Stimulated activated naive CD4-positive, alpha-beta T cell treated with Interleukin-2 at 50 U/mL for 16 hours (primary cell): ENCODE measurements around the gene SLC17A9.

ENCODE experiments used
- DNase-seq: peaks from one replicate; lab custom pipeline; 2025; lab: John Stamatoyannopoulos, UW

The SLC17A9 gene, protein sequence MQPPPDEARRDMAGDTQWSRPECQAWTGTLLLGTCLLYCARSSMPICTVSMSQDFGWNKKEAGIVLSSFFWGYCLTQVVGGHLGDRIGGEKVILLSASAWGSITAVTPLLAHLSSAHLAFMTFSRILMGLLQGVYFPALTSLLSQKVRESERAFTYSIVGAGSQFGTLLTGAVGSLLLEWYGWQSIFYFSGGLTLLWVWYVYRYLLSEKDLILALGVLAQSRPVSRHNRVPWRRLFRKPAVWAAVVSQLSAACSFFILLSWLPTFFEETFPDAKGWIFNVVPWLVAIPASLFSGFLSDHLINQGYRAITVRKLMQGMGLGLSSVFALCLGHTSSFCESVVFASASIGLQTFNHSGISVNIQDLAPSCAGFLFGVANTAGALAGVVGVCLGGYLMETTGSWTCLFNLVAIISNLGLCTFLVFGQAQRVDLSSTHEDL

DNA sequence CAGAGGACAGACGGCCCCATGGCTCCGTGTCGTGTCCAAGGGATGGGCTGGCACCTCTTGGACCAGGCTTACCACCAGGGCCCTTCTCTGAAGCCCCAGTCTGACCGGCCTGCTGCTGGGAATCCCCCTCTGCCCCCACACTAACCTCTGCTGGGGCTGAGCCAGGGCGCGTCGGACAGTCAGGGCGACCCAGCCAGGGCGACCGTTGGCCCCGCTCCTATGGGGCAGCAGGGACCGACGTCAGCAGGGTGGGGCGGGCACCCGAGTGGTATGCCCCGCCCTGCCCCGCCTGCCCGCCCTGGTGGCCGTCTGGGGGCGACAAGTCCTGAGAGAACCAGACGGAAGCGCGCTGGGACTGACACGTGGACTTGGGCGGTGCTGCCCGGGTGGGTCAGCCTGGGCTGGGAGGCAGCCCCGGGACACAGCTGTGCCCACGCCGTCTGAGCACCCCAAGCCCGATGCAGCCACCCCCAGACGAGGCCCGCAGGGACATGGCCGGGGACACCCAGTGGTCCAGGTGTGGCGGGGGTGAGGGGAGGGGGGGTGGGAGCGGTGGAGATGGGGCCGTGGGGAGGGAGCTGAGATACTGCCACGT lies at the start of gene SLC17A9:
Gene SLC17A9 (plus strand): TSS at position 337 of the 595 bp plus-strand sequence. CDS start 122 bp downstream, at position 459.
- DNase-seq: no peak

DNA sequence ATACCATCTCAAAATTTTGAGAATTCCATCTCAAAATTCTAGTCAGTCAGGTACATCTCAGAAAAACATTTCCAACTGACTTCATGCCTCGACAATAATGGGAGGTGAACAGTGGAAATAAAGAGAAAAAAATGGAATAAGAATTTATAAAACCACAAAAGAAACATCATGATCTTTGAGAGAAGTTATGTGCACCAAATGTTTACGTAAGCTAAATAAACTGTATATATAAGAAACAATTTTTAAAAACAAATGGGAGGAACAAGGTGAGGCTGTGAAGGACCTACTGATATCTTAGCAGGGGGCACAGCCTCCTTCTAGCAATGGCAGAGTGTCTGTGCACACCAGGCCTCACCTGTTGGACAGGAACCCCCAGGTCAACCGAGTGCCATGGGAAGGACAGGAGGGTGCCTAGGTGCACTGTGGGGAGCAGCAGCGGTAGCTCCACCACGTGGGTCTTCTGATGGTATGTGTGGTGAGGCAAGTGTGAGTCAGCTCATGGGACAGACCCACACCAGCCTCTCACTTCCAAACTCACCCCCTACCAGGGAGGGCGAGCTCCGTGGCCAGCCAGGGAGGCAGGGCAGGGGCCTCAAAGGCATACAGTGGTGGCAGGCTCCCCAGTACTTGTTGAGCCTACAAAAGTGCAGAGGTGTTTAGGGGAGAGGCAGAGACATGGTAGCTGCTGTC lies 49.4 kb upstream of the SLC17A9 start:
- DNase-seq: no peak

DNA sequence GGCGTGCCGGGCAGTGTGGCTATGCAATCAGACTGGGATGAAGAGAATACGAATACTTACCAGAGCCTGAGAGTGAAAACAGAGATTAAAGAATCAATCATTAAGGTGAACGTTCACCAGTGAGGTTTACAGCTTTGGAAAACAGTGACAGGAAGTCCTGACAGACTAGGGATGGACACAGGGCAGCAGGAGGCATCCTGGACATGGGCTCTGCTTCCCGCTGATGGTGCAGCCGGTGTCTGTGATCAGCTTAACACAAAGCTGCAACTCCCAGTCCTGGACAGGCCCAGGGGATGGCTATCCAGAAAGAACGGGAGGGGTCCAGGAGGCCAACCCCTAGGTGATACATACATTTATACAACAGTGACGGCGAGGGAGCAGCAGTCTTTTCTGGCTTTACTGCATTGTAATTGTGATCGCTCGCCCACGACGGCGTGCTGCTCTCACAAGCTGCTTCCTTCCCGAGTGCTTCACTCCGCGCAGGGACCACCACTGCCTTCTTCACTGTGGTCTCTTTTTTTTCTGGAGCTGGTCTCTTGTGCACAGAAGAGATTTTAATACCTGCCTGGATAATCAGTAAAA lies 46.9 kb upstream of the SLC17A9 start:
- no peak for DNase-seq

DNA sequence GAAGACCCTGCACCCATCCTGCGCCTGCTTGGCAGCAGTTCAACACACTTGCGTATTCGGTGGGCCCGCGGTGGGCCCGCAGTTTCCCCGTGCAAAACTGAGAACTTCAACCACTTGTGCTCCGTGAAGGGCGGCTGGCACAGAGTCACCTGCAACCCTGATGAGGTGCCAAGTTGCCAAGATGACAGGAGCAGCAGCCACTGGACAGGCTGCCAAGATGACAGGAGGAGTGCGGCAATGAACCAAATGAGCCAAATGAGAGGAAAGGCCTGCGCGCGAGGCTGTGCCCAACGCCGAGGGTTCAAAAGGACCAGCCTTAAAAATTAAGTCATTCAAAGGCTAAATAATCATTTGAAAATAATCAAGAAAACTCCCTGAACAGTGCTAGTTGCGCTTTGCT lies 46.3 kb upstream of the SLC17A9 start:
- no peak for DNase-seq

DNA sequence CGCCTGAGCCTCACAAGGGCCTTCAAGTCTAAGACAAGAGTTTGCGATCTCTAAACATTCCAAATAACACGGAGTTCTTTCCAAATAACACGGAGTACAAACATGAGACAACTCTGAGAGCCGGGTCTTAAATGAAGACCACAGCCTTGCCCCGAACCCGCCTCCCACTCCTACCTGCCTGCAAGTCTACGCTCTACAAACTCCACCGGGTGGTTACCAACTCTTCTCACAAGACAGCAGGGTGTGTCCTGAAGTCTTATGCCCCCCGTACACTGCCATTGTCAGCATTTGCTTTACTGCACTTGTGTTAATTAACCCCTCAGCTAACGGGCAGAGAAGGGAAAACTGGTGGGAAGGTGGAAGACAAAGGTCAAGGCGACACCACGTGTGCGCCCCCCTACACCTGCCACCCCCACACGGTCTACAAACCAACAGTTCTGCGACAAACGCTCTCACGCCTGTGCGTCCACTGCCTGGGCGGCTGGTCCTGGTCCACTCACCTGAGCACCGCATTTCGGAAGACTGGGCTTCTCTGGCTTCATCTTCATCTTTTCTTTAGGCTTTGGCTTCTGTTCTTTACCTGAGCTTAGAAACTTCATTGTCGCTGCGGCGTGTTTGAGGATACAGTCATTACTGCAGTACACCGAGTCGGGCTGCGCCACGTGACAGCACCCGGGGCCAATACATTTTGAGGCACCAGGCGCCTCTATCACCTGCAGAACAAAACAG lies 45.7 kb upstream of the SLC17A9 start:
- no peak for DNase-seq

DNA sequence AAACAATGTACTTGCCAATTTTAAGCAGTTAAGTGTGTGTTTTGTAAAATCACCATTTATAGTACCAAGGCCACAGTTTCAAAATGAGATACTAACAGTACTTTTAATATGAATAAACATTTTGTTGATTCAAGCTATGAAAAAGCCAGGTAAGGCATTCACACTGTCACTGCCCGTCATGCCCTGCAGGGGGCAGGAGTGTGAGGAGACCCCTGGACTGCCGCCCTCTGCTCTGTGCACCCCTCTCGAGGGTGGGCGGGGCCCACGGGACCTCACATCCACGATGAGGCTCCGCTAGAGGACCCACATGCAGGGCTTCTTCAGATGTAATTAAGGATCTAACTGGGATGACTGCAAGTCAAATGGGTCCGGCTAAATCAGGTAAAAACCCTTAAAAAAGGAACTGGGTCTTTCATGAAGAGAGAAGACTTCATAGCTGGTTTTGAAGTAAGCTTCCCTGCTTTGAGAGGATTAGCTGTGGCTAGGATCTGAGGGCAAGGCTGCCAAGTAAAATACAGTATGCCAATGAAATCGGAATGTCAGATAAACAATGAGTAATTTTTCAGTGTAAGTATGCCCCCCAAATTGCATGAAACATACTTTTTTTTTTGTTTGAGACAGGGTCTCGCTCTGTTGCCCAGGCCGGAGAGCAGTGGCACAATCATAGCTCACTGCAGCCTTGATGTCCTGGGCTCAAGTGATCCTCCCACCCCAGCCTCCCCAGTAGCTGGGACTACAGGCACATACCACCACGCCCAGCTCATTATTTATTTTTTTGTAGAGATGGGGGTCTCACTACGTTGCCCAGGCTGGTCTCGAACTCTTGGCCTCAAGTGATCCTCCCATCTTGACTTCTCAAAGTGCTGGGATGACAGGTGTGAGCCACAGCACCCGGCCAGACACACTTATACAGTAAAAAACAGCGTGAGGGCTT lies 44.9 kb upstream of the SLC17A9 start:
- no peak for DNase-seq

DNA sequence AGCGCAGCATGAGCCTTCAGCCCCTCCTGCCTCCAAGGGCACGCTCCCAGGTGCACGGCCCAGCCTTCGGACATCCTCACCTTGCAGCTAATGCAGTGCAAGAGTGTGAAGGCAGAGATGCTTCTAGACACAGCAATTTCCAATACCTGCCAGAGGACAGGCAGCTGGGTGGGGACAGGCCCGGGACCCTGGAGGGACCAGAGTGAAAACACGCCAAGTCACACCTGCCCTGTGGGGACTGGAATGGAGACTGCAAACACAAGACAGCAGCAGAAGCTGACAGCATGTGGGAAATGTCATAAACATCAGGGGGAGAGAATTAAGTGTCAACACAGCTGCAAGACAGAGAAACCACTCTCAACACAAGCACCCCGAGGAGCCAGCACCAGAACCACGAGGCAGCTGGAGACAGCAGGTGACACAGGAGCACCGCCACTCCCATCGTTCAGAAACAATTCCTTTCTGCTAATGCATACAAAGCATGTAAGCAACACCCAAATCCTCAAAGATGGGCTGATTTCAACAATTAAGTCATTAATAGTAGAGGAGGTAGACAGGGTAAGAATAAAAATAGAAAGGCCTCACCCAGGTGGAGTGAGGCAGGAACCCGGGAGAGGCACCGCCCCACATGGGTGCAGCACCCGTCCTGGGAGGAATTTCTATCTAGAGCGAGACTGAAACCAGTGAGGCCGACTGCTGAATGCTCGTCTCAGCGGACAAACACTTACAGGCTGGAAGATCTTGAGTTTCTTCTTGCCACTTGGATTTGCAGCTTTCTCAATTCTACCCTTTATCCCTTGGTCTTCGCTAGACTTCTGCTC lies 43.3 kb upstream of the SLC17A9 start:
- no peak for DNase-seq

DNA sequence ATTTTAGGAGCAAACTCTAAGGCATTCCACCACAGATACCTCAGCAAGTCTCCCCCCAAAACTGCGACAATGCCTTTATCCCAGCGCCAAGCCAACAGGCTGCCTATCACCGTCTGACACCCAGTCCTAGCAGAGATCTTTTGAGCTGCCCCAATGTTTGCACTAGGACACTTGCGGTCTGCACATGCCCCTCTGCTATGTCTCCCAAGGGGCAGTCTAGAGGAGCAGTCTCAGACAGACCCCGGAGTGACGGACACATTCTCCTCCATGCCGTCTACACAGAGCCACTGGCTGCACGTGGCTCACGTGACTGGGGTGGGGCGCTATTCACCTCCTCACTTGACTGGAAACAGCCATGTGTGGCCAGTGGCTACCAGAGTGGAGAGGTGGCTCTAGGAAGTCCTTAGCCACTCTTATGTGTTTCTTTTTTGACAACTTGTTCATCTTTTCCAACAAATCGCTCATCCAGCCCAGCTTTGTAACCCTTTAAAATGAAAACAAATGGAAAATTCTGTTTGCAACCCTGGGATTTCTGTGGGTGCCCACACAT lies 42.2 kb upstream of the SLC17A9 start:
- no peak for DNase-seq

DNA sequence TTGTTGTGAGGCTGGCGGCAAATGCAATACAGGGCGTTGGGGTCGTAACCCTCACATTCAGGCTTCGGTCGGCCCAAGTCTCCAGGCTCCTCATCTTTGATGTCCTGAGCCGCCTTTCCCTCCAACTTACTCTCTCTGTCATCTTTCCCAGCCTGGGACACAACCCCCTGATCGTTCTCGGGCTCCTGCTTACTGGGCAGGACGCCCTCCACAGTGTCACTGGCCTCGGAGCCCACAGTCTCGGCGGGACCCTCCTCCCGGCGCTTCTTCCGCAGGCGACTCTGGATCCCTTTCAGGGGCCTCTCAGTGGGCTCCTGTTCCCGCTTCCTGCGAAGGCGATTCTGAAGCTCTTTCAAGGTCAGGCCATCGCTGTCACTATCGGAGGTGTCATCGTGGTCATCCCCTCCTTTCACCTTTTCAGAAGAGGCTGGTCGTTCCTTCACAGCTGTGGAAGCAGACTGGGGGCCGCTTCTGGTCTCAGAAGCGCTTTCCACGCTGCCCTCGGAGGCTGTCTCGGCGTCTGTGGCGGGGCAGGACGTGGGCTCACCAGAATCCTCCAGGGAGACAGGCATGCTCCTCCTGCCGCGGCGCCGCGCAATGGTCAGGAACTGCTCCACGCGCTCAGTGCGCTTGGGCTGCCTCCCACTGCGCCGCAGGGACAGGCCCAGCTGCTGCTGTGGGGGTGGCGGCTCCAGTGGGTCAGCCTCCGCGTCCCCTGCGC lies 41.6 kb upstream of the SLC17A9 start:
- no peak for DNase-seq

DNA sequence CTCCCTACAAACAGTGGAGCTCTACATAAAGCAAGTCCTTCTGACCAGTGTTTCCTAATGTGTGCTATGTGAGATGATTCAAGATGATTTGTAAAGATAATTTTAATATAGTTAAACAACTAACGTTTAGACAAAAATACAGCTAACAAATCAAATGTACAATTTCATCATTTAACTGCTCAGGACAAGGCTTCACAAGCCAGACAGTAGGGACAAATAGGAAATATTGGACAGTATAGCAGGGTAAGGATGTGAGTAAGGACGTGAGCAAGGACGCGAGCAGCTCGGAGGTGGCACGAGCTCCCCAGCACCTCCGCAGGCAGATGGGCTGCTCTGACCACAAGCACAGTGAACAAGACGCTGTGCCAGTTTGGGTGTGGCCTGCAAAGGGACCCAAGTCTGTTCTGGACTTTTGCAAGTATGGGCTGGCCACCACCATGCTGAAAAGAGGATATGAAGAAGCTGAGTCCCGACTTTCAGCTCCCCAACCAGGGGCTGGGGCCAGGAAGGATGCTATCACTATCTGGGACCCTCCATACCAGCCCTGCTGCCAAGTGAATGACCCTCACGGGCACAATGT lies 40.7 kb upstream of the SLC17A9 start:
- no peak for DNase-seq

DNA sequence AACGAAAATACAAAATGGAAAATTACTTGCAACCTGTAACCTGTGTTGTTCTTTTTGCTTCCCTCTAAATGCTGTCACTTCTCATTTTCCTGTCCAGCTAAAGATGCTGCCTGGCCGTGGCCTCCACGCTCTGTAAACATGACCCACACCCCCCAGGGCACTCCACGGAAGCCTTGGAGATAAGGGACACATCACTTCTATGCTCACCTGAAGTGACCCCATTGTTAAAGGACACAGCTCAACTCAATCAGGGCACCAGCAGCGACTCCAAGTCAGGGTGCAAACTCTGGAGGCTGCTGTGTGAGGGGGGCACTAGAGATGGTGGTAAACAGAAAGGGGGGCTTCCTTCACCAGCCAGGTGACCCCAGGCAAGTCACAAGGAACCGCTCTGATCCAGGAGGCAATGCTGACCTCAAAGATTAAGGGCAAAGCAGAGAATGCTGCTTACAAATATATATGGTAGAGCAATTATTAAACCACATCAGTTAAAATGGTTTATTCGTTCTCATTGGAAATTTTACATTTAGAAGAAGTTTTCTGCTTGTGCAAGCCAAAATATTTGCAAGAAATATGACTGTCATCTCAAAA lies 39.4 kb upstream of the SLC17A9 start:
- DNase-seq: no peak

DNA sequence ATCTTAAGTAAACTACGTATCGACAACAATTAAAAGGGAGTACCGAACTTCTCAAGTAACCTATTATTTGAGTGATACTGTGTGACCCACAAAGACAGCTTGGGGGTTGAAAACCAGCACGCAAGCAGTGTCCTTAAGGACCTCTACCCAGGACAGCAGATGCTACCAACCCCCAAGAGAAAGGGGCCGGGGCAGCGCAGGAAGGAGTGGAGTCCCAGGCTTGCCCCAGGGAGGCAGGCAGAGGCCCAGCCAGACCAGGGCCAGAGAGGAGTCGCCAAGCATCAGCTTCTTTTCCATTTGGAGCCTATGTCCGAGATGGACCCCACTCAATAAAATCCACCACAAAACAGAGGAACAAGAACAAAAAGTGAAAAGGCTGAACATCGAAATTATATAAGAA lies 38.1 kb upstream of the SLC17A9 start:
- no peak for DNase-seq

DNA sequence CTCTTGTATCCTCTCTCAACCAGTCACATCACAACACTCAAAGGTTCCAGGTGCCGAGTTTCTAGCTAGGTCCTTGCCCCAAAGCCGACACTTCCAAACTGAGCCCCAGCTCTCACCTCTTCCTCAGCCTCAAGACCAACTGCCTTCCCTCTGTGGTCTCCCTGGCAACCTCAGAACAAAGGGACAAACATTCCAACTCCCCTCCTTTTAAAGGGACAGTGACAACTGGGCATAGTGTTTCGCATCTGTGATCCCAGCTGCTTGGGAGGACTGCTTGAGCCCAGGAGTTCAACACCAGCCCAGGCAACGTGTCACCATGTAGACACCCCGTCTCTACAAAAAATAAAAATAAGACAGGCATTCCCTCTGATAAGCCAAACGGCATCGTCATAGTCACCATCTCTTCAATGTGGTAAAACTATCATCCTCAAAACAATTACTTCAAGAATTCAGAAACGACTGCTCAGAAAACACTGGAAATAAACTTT lies 37.5 kb upstream of the SLC17A9 start:
- no peak for DNase-seq

DNA sequence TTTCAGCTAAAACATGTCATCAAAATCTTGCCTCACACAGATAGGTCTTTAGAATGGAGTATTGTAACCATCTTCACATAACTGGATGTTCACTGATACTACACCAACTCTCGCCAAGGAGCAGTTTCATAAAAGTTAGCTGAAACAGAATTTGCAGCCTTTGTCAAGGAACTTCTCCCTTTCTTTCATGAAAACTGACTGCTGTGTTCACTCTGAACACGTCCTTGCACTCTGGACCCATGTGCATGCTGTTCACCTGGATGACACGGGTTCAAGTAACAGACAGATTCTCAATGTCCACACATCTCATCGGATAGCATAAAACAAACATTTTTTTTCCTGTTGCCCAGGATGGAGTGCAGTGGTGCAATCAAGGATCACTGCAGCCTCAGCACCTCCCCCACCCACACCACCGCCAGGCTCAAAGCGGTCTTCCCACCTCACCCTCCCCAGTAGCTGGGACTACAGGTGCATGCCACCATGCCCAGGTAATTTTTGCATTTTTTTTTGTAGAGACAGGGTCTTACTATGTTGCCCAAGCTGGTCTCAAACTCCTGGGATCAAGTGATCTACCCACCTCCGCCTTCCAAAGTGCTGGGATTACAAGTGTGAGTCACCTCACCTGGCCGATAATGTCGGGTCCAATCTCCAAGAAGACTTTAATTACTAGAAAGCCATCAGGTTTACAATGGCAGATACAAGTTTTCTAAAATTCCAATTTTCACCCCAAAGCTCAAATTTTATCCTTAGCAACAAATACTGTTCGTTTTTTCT lies 35.6 kb upstream of the SLC17A9 start:
- DNase-seq: no peak

DNA sequence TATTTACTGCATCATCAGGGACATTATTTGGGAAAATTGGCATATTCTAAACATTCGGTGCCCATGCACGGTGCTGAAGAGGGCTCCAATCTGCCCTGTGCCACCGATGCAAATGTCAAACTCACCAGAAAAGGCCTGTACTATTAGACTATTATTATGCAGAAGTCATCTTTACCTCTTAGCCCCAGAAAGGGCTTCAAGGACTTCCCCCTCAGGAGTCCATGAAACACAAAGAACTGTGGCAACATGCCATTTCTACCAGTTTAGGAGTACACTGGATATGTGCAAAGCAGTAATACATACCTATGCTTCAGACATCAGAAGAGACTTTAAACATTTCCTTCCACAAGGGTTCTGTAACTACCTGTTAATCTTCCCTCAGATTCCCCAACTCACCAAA lies 34.8 kb upstream of the SLC17A9 start:
- no peak for DNase-seq

DNA sequence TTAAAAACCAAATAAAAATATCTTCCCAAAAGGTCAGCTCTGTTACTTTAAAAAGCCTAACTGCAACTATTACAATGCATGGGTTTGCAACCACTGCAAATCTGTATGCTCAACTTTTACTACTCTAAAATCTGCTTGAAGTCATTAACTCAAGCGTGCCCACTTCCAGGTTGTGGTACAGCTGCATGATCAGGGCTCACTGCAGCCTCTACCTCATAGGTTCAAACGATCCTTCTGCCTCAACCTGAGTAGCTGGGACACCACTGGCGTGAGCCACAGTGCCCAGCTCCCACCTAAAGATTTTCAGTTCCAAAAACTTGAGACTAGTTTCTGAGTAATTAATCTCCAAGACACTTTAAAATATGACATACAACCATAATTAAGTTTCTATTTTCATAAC lies 34.4 kb upstream of the SLC17A9 start:
- peak; percentile 20 for DNase-seq

DNA sequence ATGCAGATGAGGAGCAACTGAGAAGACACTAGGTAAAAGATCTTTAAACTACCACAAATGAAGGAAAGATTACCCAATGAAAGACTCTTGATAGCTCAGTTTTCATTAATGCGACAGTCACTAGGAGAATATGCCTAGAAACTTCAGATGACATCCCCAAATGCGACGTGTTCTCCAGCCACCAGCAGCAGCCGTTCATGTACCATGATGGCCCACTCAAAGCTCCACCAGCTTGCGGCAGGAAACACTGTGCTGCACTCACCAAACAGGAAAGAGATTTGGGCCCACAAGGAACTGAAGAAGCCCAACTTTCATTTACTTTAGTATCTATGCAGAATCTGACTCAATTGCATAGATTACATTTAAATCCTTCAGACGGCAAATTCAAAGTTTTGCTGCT lies 33.7 kb upstream of the SLC17A9 start:
- peak; percentile 43 for DNase-seq
